Trophoblast cell (in vitro differentiated cells and primary cell): ENCODE results near the gene C11orf21.

Experiments used
- DNase-seq, 2 donors: peaks; one replicate each; pipeline ENCODE4 v3.0.0-alpha.2; 2016
- H2AFZ ChIP-seq: 2 replicates; pipeline ENCODE4 v1.6.1; 2013; ENCODE audit warnings: low read length, moderate library complexity, mild to moderate bottlenecking; ENCODE audit not compliant: insufficient read depth, poor library complexity
- H2AK5ac ChIP-seq: 2 replicates; pipeline ENCODE4 v1.6.1; 2013; ENCODE audit warnings: mild to moderate bottlenecking, low read length
- H2BK120ac ChIP-seq: 2 replicates; pipeline ENCODE4 v1.6.1; 2013; ENCODE audit warnings: low read length, mild to moderate bottlenecking, moderate library complexity; ENCODE audit not compliant: insufficient read depth, poor library complexity
- H2BK12ac ChIP-seq: 2 replicates; pipeline ENCODE4 v1.6.1; 2013; ENCODE audit warnings: mild to moderate bottlenecking, low read length, moderate library complexity
- H2BK5ac ChIP-seq: 2 replicates; pipeline ENCODE4 v1.6.1; 2013; ENCODE audit warnings: low read length, low read depth, moderate library complexity, mild to moderate bottlenecking; ENCODE audit not compliant: poor library complexity
- H3K14ac ChIP-seq: 2 replicates; pipeline ENCODE4 v1.6.1; 2013; ENCODE audit warnings: mild to moderate bottlenecking, low read length
- H3K18ac ChIP-seq: 2 replicates; pipeline ENCODE4 v1.6.1; 2013; ENCODE audit warnings: mild to moderate bottlenecking, low read length
- H3K23ac ChIP-seq: 2 replicates; pipeline ENCODE4 v1.6.1; 2013; ENCODE audit warnings: low read length
- H3K27ac ChIP-seq: 2 replicates; pipeline ENCODE4 v1.5.1; 2013; ENCODE audit warnings: low read depth, mild to moderate bottlenecking, inconsistent platforms, low read length, moderate library complexity
- H3K27me3 ChIP-seq: 2 replicates; pipeline ENCODE4 v1.6.1; 2013; ENCODE audit warnings: inconsistent platforms, mild to moderate bottlenecking, low read length, moderate library complexity; ENCODE audit not compliant: insufficient read depth
- H3K36me3 ChIP-seq, 2 experiments: 1 replicate in 1 of 2; 2 replicates in 1 of 2; pipeline ENCODE4 v1.6.1; 2013; ENCODE audit warnings: low read length in 2 of 2, mild to moderate bottlenecking in 2 of 2, moderate library complexity in 1 of 2; ENCODE audit not compliant: insufficient read depth in 2 of 2, control insufficient read depth in 1 of 2
- H3K4ac ChIP-seq: 2 replicates; pipeline ENCODE4 v1.6.1; 2013; ENCODE audit warnings: low read depth, mild to moderate bottlenecking, low read length, moderate library complexity
- H3K4me1 ChIP-seq, 2 experiments: 1 replicate in 1 of 2; 2 replicates in 1 of 2; pipeline ENCODE4 v1.6.1; 2013; ENCODE audit warnings: low read length in 2 of 2, mild to moderate bottlenecking in 2 of 2, moderate library complexity in 1 of 2; ENCODE audit not compliant: insufficient read depth in 2 of 2, control insufficient read depth in 1 of 2
- H3K4me2 ChIP-seq: 2 replicates; pipeline ENCODE4 v1.6.1; 2013; ENCODE audit warnings: inconsistent platforms, mild to moderate bottlenecking, low read length, moderate library complexity
- H3K4me3 ChIP-seq: 2 replicates; pipeline ENCODE4 v1.5.1; 2013; ENCODE audit warnings: mild to moderate bottlenecking, low read depth, low read length, inconsistent platforms
- H3K79me1 ChIP-seq: one replicate; pipeline ENCODE4 v1.6.1; 2013; ENCODE audit warnings: low read length
- H3K79me2 ChIP-seq: 2 replicates; pipeline ENCODE4 v1.6.1; 2013; ENCODE audit warnings: low read length, mild to moderate bottlenecking; ENCODE audit not compliant: control insufficient read depth, insufficient read depth, poor library complexity
- H3K9ac ChIP-seq: 2 replicates; pipeline ENCODE4 v1.6.1; 2013; ENCODE audit warnings: mild to moderate bottlenecking, low read length
- H3K9me3 ChIP-seq: 2 replicates; pipeline ENCODE4 v1.6.1; 2013; ENCODE audit warnings: low read depth, mild to moderate bottlenecking, control low read depth, inconsistent platforms, low read length; ENCODE audit not compliant: insufficient read depth
- H4K12ac ChIP-seq: 2 replicates; pipeline ENCODE4 v1.6.1; 2013; ENCODE audit warnings: low read depth, mild to moderate bottlenecking, low read length, moderate library complexity
- H4K8ac ChIP-seq: 2 replicates; pipeline ENCODE4 v1.6.1; 2013; ENCODE audit warnings: low read depth, mild to moderate bottlenecking, low read length, moderate library complexity
- H4K91ac ChIP-seq: one replicate; pipeline ENCODE4 v1.6.1; 2013; ENCODE audit warnings: low read depth, mild to moderate bottlenecking, low read length, moderate library complexity
- WGBS: extraction: QIAGEN DNeasy Blood & Tissue Kit; methylation state at CpG from one replicate; pipeline ENCODE4 v1.1.7; 2013; ENCODE audit warnings: missing lambda C conversion rate; ENCODE audit not compliant: insufficient read length, insufficient coverage; ENCODE audit errors: extremely low coverage; 5-methylcytosine and 5-hydroxymethylcytosine counted together

Gene C11orf21

DNA sequence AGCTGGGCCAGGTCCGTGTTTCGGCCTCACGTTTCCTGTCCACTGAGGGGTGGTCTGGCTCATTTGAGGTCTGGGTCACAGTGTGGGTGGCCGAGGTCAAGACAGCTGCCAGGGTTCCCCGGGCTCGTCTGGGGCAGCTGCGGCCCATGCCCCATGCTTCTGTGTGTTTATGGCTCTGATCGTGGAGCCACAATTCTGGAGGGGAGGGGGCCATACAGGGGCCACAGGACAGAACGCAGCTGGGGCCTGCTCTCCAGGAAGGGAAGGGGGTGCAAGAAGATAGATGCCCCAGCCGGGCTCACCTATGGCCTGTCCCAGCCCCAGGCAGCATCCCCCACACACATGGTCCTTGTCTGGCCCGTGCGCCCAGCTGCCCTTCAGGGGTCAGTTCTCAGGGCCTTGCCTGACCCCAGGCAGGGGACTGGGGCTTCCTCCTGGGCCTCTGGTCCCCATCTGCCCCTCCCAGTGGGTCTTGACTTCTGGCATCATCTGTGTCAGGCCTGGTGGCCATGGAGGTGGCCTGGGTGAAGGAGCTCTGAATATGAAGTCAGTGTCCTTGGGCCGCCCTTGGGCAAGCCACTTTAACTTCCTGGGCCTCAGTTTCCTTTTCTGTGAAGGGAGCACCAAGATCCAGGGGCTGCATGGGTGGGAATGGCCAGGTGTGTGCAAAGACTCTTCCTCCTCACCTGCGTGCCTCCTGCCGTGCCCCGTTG is 8.5 kb upstream of the C11orf21 start:
- Histone ChIP-seq H3K14ac (no peak overlapping the region), H3K9ac (no peak overlapping the region), H4K91ac (no peak overlapping the region), H2BK12ac (no peak overlapping the region), H3K9me3 (peaks cover 4% of the 10 kb centered on the region), H4K8ac (no peak overlapping the region), H3K27ac (no peak overlapping the region), H3K23ac (no peak overlapping the region), H2BK5ac (no peak overlapping the region), H2AFZ (no peak overlapping the region), H3K36me3 (no peaks in the 10 kb centered on the region), H3K18ac (no peak overlapping the region), H3K27me3 (no peaks in the 10 kb centered on the region), H3K79me2 (no peaks in the 10 kb centered on the region), H3K4me1 (no peaks in the 10 kb centered on the region), H2AK5ac (no peak overlapping the region), H3K4me3 (no peak overlapping the region), H3K79me1 (no peaks in the 10 kb centered on the region), H3K4ac (no peak overlapping the region), H4K12ac (no peak overlapping the region), H2BK120ac (no peak overlapping the region), H3K4me2 (no peak overlapping the region)
- WGBS = no CpG with 5 or more reads among the region's 16 CpGs
- no peak for DNase-seq

DNA sequence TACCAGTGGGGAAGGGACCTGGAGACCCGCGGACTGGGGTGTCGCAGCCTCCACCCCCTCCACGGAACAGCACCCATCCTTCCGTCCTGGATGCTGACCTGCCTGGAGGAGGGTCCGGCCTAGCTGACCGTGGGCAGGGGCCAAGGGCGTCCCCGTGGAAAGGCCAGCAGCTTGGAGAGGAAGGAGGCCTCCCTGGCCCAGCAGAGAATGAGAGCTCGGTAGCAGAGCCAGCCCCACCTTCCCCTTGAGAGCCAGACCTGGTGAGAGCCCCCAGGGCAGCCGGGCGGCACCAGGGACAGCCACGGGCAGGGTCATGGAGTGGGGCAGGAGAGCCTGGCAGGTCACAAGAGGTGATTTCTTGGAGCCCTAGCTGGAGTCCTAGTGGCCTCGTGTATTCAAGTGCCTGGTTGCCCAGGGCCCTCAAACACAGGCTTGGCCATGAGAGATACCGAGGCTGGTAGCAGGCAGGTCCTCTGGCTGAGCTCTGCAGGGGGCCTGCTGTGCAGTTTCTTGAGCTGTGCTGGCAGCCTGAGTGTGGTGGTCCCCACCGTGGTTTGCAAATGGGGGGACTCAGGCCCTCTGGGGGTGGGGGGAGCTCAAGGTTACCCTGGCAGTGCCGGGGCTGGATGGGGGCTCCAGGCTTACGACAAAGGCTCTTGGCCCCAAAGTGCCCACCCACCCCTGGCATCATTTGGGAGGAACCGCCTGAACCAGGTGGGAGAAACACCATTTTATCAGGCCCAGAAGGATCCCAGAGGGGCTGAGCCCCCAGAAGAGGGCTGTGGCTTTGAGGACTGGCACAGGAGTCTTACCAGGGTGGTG is 7.7 kb upstream of the C11orf21 start:
- Histone ChIP-seq H3K79me2 (no peaks in the 10 kb centered on the region), H3K4me1 (no peaks in the 10 kb centered on the region), H3K18ac (no peak overlapping the region), H3K4me3 (no peak overlapping the region), H4K12ac (no peak overlapping the region), H3K79me1 (no peaks in the 10 kb centered on the region), H3K4ac (no peak overlapping the region), H3K4me2 (no peak overlapping the region), H2AFZ (no peak overlapping the region), H3K9ac (no peak overlapping the region), H2AK5ac (no peak overlapping the region), H4K8ac (no peak overlapping the region), H3K27ac (no peak overlapping the region), H3K36me3 (no peaks in the 10 kb centered on the region), H3K27me3 (no peaks in the 10 kb centered on the region), H2BK12ac (no peak overlapping the region), H4K91ac (no peak overlapping the region), H3K14ac (no peak overlapping the region), H2BK5ac (no peak overlapping the region), H2BK120ac (no peak overlapping the region), H3K9me3 (peaks cover 4% of the 10 kb centered on the region), H3K23ac (no peak overlapping the region)
- no peak for DNase-seq
- no CpG with 5 or more reads among the region's 19 CpGs for WGBS

GRCh38 chr11:2308713-2309112 is 7.0 kb upstream of the C11orf21 start:
- H3K36me3 ChIP-seq = no peaks in the 10 kb centered on the region
- H3K27me3 ChIP-seq = no peaks in the 10 kb centered on the region
- H3K27ac ChIP-seq = no peak overlapping the region
- H4K91ac ChIP-seq = no peak overlapping the region
- H3K4me3 ChIP-seq = no peak overlapping the region
- H2BK12ac ChIP-seq = no peak overlapping the region
- no peaks in the 10 kb centered on the region for H3K79me2 ChIP-seq
- H3K9me3 ChIP-seq = peaks cover 4% of the 10 kb centered on the region
- no peak overlapping the region for H3K4me2 ChIP-seq
- H3K23ac ChIP-seq = no peak overlapping the region
- no peak overlapping the region for H2BK120ac ChIP-seq
- no peak overlapping the region for H2AK5ac ChIP-seq
- no peak overlapping the region for H2AFZ ChIP-seq
- H3K4ac ChIP-seq = no peak overlapping the region
- H2BK5ac ChIP-seq = no peak overlapping the region
- no peak overlapping the region for H3K18ac ChIP-seq
- H4K12ac ChIP-seq = no peak overlapping the region
- no peak overlapping the region for H3K14ac ChIP-seq
- DNase-seq = no peak
- no peak overlapping the region for H4K8ac ChIP-seq
- H3K9ac ChIP-seq = no peak overlapping the region
- no peaks in the 10 kb centered on the region for H3K4me1 ChIP-seq
- H3K79me1 ChIP-seq = no peaks in the 10 kb centered on the region
- no CpG with 5 or more reads among the region's 7 CpGs for WGBS

DNA sequence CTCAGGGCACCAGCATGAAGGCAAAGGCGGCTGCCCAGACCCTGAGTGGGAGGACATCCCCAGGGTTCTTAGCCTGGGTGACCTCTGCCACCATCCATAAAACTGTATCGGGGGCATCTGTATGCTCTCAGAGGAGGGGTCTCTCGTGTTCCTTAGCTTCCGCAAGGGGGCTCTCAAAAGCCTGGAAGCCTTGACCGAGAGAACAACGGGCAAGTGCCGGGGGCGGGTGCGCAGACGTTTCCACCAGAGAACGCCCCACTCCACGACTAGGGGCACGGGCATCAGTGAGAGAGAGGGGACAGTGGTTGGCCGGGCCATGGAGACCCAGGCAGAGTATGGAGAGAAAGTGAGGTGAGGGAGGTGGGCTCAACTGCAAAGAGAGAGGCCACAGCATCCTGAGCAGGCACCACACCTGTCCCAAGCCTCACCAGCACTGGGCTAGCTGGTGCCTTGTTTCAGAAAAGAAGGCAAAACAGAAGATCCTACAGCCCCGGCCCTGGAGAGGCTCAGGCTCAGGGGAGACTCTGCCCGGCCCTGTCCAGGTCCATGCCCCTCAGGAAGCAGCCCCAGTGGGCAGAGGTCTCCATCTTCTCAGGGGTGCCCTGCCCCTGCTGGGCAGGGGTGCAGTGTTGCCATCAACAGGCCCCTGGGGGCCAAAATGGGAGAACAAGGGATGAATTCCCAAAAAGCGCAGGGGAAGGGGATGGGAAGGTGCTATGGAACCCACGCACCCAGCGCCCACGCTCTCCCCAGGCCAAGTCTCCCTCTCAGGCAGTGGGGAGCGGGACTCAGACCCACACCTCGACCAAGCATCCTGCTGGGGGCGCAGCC is 6.0 kb upstream of the C11orf21 start:
- Histone ChIP-seq H3K79me1 (no peaks in the 10 kb centered on the region), H3K4me2 (no peak overlapping the region), H2BK12ac (no peak overlapping the region), H3K4me1 (no peaks in the 10 kb centered on the region), H4K12ac (no peak overlapping the region), H4K8ac (no peak overlapping the region), H3K9ac (no peak overlapping the region), H2AK5ac (no peak overlapping the region), H3K27me3 (no peaks in the 10 kb centered on the region), H3K23ac (no peak overlapping the region), H3K14ac (no peak overlapping the region), H3K27ac (no peak overlapping the region), H3K36me3 (no peaks in the 10 kb centered on the region), H3K4ac (no peak overlapping the region), H3K4me3 (no peak overlapping the region), H3K18ac (no peak overlapping the region), H4K91ac (no peak overlapping the region), H3K9me3 (peaks cover 2% of the 10 kb centered on the region), H3K79me2 (no peaks in the 10 kb centered on the region), H2BK5ac (no peak overlapping the region), H2AFZ (no peak overlapping the region), H2BK120ac (no peak overlapping the region)
- WGBS = no CpG with 5 or more reads among the region's 23 CpGs
- DNase-seq = no peak
